ENCODE data around the gene CDKAL1.

CDKAL1 gene

GRCh38 chr6:20882014-20882413 lies 347.8 kb downstream of the CDKAL1 start:
- no peak for ATAC-seq
- TF ChIP-seq ARNTL (CRISPR knock-in tag; IDR thresholded peaks at IDR 0.05; ENCODE audit: borderline replicate concordance, low read depth) (no peak), POU6F1 (CRISPR knock-in tag; IDR thresholded peaks at IDR 0.05; ENCODE audit: borderline replicate concordance, low read depth) (no peak), BACH2 (CRISPR knock-in tag; IDR thresholded peaks at IDR 0.05; ENCODE audit: borderline replicate concordance) (no peak), CREB5 (CRISPR knock-in tag; IDR thresholded peaks at IDR 0.05; ENCODE audit: low read depth) (no peak), ESRRG (CRISPR knock-in tag; IDR thresholded peaks at IDR 0.05) (no peak), TSHZ2 (CRISPR knock-in tag; IDR thresholded peaks at IDR 0.05) (no peak), ISL1 (CRISPR knock-in tag; IDR thresholded peaks at IDR 0.05) (no peak), OSR1 (CRISPR knock-in tag; IDR thresholded peaks at IDR 0.05) (no peak), CSRNP3 (CRISPR knock-in tag; IDR thresholded peaks at IDR 0.05) (no peak)

- TF ChIP-seq CSRNP3 (CRISPR knock-in tag; IDR thresholded peaks at IDR 0.05) (no peak), ISL1 (CRISPR knock-in tag; IDR thresholded peaks at IDR 0.05) (no peak), CREB5 (CRISPR knock-in tag; IDR thresholded peaks at IDR 0.05; ENCODE audit: low read depth) (no peak)
- no peak for ATAC-seq
These were observed 350.8 kb downstream of the CDKAL1 start for GRCh38 chr6:20885076-20885475.

GRCh38 chr6:20891161-20891560 lies 356.9 kb downstream of the CDKAL1 start:
- no peak for ATAC-seq
- TF ChIP-seq SNAI2 (CRISPR knock-in tag; IDR thresholded peaks at IDR 0.05) (no peak), TOX (CRISPR knock-in tag; IDR thresholded peaks at IDR 0.05; ENCODE audit: borderline replicate concordance) (no peak), GLIS3 (CRISPR knock-in tag; IDR thresholded peaks at IDR 0.05) (no peak), CREB5 (CRISPR knock-in tag; IDR thresholded peaks at IDR 0.05; ENCODE audit: low read depth) (no peak), CSDC2 (CRISPR knock-in tag; IDR thresholded peaks at IDR 0.05) (no peak), PPARA (CRISPR knock-in tag; IDR thresholded peaks at IDR 0.05; ENCODE audit: borderline replicate concordance) (no peak), RARB (CRISPR knock-in tag; IDR thresholded peaks at IDR 0.05) (no peak), CSRNP3 (CRISPR knock-in tag; IDR thresholded peaks at IDR 0.05) (no peak), ZC3H10 (CRISPR knock-in tag; IDR thresholded peaks at IDR 0.05) (no peak), POU6F1 (CRISPR knock-in tag; IDR thresholded peaks at IDR 0.05; ENCODE audit: borderline replicate concordance, low read depth) (no peak), ZNF70 (CRISPR knock-in tag; IDR thresholded peaks at IDR 0.05) (no peak), OSR1 (CRISPR knock-in tag; IDR thresholded peaks at IDR 0.05) (no peak), TCF4 (CRISPR knock-in tag; IDR thresholded peaks at IDR 0.05; ENCODE audit: borderline replicate concordance) (no peak)

Measured in SK-N-SH treated with all-trans-retinoic acid at 6 μM for 48 hours (cell line).